Stimulated activated CD4-positive, alpha-beta T cell treated with anti-CD3 and anti-CD28 coated beads, Interleukin-1b, Interleukin-23, amount 100 ng/mL, for 1 hour (primary cell): ENCODE measurements around the gene SS18L1.
A peak's percentile ranks its signal among the peaks of the same experiment; 100 is the strongest.

ENCODE experiments used
- DNase-seq, 2 donors: peaks; one replicate each; pipeline ENCODE4 v3.0.0-alpha.2; 2020; ENCODE audit warnings: low read depth in 2 of 2

Gene SS18L1

DNA sequence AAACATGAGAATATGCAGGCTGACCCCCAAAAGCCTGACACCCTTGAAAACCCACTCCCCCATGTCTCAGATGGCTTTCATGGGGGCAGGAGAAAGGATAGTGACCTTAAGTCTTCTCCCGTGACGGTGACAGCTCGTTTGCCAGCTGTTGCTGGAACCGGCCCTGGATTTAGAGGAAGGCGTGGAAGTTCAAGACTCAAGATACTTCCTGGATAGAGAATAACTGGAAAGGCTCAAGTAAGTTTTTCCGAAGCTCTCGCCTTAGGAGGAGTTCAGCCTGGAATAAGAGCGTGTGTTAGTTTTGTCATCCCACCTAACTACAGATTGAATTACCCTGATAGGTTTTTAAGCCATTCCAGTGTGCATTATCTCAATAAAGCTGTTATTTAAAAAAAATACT lies 27.7 kb downstream of the SS18L1 start:
- no peak for DNase-seq

DNA sequence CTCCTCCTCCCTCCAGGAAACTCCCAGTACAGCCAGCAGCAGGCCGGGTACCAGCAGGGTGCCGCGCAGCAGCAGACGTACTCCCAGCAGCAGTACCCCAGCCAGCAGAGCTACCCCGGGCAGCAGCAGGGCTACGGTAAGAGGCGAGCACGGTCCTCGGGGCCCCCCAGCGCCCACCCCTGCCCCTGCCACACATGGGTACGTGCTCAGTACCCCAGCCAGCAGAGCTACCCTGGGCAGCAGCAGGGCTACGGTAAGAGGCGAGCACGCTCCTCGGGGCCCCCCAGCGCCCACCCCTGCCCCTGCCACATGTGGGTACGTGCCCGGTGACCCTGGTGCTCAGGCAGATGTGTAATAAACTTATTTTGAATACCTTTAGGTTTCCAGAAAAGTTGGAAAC lies 29.1 kb downstream of the SS18L1 start:
- no peak for DNase-seq

GRCh38 chr20:62174021-62174804 lies 30.6 kb downstream of the SS18L1 start:
- no peak for DNase-seq

- DNase-seq = no peak
These were observed 31.5 kb downstream of the SS18L1 start for GRCh38 chr20:62174870-62175624.

DNA sequence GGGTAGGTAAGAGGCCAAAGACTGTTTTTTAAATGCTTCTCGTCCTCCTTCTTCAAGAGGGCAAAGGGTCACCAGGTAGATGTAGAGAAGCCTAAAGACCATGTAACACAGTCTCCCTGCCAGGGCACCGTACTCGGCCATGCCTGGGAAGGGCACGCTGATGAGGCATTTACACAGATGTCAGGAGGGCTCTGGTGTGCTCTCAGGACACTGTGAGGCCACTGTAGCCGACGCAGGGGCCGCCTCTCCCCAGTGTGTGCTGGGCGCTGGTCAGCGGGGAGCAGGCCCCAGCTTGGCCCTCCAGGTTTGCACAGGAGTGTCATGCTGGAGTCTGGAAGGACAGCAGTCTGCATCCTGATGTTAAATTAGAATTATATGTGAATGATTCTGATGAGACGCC lies 32.1 kb downstream of the SS18L1 start:
- DNase-seq = no peak

DNA sequence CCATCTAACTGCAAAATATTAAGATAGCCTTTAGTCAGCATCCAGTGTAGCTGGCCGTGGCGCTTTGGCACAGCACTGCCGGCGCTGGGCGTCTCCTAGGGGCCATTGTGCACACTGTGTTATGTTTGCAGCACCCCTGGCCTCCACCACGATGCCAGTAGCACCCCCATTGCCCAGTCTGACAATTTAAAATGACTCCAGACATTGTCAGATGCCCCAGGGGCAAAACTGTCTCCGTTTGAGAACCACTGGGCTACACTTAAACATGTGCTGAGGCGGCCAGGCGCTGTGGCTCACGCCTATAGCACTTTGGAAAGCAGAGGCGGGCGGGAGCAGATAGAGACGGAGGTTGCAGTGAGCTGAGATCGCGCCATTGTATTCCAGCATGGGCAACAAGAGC lies 33.3 kb downstream of the SS18L1 start:
- DNase-seq = no peak

DNA sequence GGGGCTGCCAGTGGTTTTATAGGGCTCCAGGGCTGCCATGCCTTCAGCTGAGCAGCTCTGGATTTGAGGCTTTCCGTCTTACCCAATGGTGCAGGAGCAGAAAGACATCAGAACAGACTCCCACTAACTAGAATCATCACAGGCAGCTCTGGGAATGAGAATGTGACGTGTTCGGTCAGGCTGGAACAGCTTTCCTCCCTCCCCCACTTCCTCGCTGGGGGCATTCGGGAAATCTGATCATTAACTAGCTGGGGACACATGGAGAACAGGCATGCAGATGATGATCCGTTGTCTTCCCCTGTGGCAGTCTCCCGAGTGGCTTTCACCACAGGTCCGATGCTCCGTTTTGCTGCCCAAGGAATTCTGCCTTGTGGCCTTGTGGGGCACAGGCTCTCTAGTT lies 33.7 kb downstream of the SS18L1 start:
- DNase-seq = no peak

- DNase-seq = no peak
These were observed 35.0 kb downstream of the SS18L1 start for GRCh38 chr20:62178316-62179161.

DNA sequence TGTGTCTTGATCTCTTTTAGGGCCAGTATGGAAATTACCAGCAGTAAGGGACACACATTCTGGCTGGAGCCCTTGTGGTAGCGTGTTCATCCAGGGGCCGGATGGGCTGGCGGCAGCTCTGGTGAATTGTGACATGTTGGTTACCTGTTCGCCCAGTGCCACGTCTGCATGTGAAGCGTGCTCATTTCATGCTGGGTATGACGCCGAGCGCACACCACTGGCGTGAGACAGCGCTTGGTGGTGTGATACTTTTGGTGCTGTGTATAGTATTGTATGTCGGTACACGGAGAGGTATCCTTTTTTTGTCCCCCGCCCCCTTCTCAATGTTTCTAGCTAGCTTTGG lies 35.6 kb downstream of the SS18L1 start:
- no peak for DNase-seq

DNA sequence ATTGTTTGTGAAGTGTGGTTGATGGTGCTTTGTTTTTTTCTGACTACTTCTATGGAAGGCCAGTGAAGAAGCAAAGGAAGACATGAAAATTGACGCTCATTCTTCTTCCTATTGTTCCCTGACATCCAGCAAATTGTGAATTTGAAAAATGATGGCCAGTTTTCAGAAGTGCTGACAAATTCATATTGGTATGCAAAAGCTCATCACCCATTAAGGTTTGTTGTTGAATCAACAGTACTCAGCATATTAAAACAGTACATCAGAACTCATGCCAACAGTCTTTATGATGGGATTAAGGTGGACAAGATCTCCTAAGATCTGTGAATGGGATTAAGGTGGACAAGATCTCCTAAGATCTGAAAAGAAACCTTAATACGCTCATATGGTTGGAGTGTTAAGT lies 38.2 kb downstream of the SS18L1 start:
- no peak for DNase-seq

- DNase-seq = peak; percentile 80 to 81
These were observed 39.2 kb downstream of the SS18L1 start, which contains the start of gene MTG2 for GRCh38 chr20:62182469-62183425. TSS of gene MTG2 (plus strand) at chr20:62183028. CDS start at chr20:62193421, 10,393 bp downstream.

DNA sequence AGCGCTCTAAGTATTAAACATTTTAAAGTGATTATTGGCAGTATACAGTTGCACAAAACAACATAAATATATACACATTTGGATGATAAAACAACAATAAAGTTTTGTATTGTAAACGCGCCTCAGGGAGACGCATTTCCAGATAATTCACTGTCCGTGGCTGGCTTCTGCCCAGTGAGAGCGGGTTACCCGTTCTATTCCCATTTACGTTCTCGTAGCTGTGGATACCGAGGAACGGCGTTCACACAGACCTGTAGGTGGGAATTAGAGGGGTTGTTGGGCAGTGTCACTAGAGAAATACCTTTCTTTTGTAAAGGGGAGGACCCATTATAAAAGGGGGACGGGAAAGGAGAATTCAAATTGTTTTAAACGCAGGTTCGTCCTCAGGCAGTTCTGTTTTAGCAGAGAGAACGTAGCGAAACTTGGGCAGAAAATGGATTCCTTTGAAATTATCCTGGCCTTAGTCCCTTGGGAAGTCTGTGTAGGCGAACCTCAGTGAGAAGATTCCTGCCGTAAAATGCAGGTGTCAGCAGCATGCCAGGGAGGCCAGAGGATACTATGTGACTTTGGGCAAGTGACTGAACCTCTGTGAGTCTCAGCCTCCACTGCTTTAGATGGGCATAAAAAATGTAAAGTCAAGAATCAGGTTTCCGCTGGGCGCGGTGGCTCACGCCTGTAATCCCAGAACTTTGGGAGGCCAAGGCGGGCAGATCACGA lies 40.0 kb downstream of the SS18L1 start:
- no peak for DNase-seq

DNA sequence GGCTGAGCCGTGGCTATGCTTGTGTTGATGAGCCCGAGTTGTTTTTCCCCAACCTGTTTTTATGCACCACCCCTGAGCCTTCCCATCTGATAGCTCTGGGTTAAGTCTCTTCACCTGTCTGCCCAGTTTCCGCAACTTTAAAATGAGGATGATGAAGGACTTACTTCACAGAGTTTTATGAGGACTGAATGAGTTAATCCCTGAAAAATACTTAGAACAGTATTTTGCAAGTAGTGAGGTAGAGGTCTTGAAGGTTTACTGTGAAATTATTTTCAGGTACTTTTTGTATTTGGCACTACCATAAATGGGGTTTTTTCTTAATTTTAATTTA lies 42.5 kb downstream of the SS18L1 start:
- no peak for DNase-seq

GRCh38 chr20:62186887-62187866 lies 43.6 kb downstream of the SS18L1 start:
- DNase-seq = no peak

GRCh38 chr20:62190639-62191411 lies 47.3 kb downstream of the SS18L1 start:
- no peak for DNase-seq

GRCh38 chr20:62191781-62192559 lies 48.4 kb downstream of the SS18L1 start:
- no peak for DNase-seq

DNA sequence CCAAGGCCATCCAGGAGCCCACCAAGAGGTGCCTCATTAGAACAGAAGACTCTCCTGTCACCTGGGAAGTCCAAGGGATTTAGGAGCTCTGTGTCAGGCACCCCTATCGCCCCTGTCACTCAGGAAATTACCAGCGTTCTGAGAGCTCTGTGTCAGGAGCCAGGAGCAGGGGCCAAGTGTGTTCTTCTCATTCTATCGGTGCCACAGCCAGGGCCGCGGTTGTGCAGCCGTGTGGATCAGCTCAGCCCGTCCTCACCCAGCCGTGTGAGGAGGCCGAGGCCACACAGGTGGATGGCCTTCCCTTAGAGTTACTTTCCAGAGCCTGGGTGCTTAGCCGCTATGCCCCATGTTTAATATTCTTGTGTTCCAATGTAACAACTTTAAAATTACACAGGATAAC lies 49.1 kb downstream of the SS18L1 start:
- no peak for DNase-seq
